ENCODE data around the gene ASIC2. TPM values are rescaled to one million over a fixed set of nuclear protein-coding genes. Genes with fewer than 3 reads are reported as not detected.

The ASIC2 gene
- total RNA-seq, 1 experiment from 2014 or later = 0.09 TPM

- intact Hi-C loops (cut with micrococcal nuclease; ENCODE audit: unreplicated experiment) = no loop called here
- Histone ChIP-seq H3K79me2 (ENCODE audit: low read depth) (no peaks in the 10 kb centered on the region), H3K4me3 (no peak overlapping the region), H3F3A (ENCODE audit: insufficient read depth, low read depth) (no peaks in the 10 kb centered on the region), H3K9me2 (ENCODE audit: insufficient read depth) (no peaks in the 10 kb centered on the region), H3K36me3 (ENCODE audit: low read depth) (no peaks in the 10 kb centered on the region), H3K9me3 (ENCODE audit: insufficient read depth, low read depth) (no peaks in the 10 kb centered on the region), H3K4me2 (no peak overlapping the region), H3K27ac (no peak overlapping the region), H2AFZ (no peak overlapping the region), H3K27me3 (ENCODE audit: insufficient read depth, low read depth) (no peaks in the 10 kb centered on the region), H4K20me1 (ENCODE audit: insufficient read depth) (no peaks in the 10 kb centered on the region; the same call in 1 of the 2 replicates), H3K4me1 (replicated peaks; ENCODE audit: insufficient read depth) (no peaks in the 10 kb centered on the region)
- CTCF ChIA-PET = no interaction called here
- DNase-seq = peak in 1 of 2 experiments; percentile 3
- TF ChIP-seq CTCF (conservative IDR thresholded peaks at IDR 0.05) (no peak), EZH2 (IDR thresholded peaks at IDR 0.05; ENCODE audit: low read depth) (no peak)
- POLR2A ChIA-PET (ENCODE audit: unreplicated experiment) = no interaction called here
- BruUV-seq (replicated peaks) = no TSS peak
Measured at GRCh38 chr17:33328129-33328528, 35.0 kb upstream of the ASIC2 start.

GRCh38 chr17:33324736-33325135 lies 31.6 kb upstream of the ASIC2 start:
- Histone ChIP-seq H3K79me2 (ENCODE audit: low read depth) (no peaks in the 10 kb centered on the region), H3K9me3 (ENCODE audit: insufficient read depth, low read depth) (no peaks in the 10 kb centered on the region), H4K20me1 (ENCODE audit: insufficient read depth) (no peaks in the 10 kb centered on the region; the same call in 1 of the 2 replicates), H3K27me3 (ENCODE audit: insufficient read depth, low read depth) (peaks cover 8% of the 10 kb centered on the region; the same call in 1 of the 2 replicates), H3K27ac (no peak overlapping the region), H3K36me3 (ENCODE audit: low read depth) (no peaks in the 10 kb centered on the region), H3K4me2 (no peak overlapping the region), H3K9me2 (ENCODE audit: insufficient read depth) (no peaks in the 10 kb centered on the region), H2AFZ (no peak overlapping the region), H3F3A (ENCODE audit: insufficient read depth, low read depth) (no peaks in the 10 kb centered on the region), H3K4me3 (no peak overlapping the region), H3K4me1 (replicated peaks; ENCODE audit: insufficient read depth) (no peaks in the 10 kb centered on the region)
- CTCF ChIA-PET = no interaction called here
- no peak for TF ChIP-seq EZH2 (IDR thresholded peaks at IDR 0.05; ENCODE audit: low read depth)
- no peak for TF ChIP-seq CTCF (conservative IDR thresholded peaks at IDR 0.05)
- POLR2A ChIA-PET (ENCODE audit: unreplicated experiment) = no interaction called here
- BruUV-seq (replicated peaks) = no TSS peak
- no peak for DNase-seq
- intact Hi-C loops (cut with micrococcal nuclease; ENCODE audit: unreplicated experiment) = no loop called here

GRCh38 chr17:33322063-33322462 lies 29.0 kb upstream of the ASIC2 start:
- Histone ChIP-seq H3K9me3 (ENCODE audit: insufficient read depth, low read depth) (no peaks in the 10 kb centered on the region), H3K79me2 (ENCODE audit: low read depth) (no peaks in the 10 kb centered on the region), H3K4me3 (no peak overlapping the region), H3K4me1 (replicated peaks; ENCODE audit: insufficient read depth) (no peaks in the 10 kb centered on the region), H3K27me3 (ENCODE audit: insufficient read depth, low read depth) (peaks cover 31% of the 10 kb centered on the region), H3K36me3 (ENCODE audit: low read depth) (no peaks in the 10 kb centered on the region), H3K27ac (no peak overlapping the region), H3K4me2 (no peak overlapping the region), H3K9me2 (ENCODE audit: insufficient read depth) (no peaks in the 10 kb centered on the region), H4K20me1 (ENCODE audit: insufficient read depth) (no peaks in the 10 kb centered on the region), H2AFZ (no peak overlapping the region), H3F3A (ENCODE audit: insufficient read depth, low read depth) (no peaks in the 10 kb centered on the region)
- BruUV-seq (replicated peaks) = no TSS peak
- DNase-seq = no peak
- TF ChIP-seq CTCF (conservative IDR thresholded peaks at IDR 0.05) (no peak), EZH2 (IDR thresholded peaks at IDR 0.05; ENCODE audit: low read depth) (no peak)
- ChIA-PET POLR2A (ENCODE audit: unreplicated experiment) (no interaction called here), CTCF (no interaction called here)
- intact Hi-C loops (cut with micrococcal nuclease; ENCODE audit: unreplicated experiment) = no loop called here
